HG03060 (cell line): ENCODE measurements around the gene GTF3C5.
"Not testable (repeated sequence)": the region's sequence is repeated elsewhere in the genome, so short reads cannot be mapped to it uniquely, and the experiment has no call there.

Source experiments
- ATAC-seq: cut with Tn5 transposase; IDR thresholded peaks from one replicate; pipeline ENCODE4 v1.9.1; 2021; ENCODE audit warnings: low read depth, moderate number of reproducible peaks; ENCODE audit not compliant: unreplicated experiment

GTF3C5 gene

DNA sequence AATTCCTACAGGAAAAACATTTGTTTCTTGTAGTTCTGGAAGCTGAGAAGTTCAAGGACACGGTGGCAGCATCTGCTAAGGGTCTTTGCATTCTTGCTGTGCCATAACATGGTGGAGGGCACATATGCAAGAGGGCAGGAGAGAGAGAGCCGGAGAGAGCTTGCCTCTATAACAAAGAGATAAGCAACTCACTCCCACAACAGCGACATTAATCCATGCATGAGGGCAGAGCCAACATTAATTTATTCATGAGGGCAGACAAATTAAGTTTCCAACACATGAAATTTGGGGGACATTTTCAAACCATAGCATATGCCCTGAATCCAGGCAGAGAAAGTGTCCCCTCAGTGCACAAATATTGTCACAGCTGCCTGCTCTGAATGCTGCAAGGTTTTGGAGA, 4.4 kb upstream of the GTF3C5 start:
- no peak for ATAC-seq

DNA sequence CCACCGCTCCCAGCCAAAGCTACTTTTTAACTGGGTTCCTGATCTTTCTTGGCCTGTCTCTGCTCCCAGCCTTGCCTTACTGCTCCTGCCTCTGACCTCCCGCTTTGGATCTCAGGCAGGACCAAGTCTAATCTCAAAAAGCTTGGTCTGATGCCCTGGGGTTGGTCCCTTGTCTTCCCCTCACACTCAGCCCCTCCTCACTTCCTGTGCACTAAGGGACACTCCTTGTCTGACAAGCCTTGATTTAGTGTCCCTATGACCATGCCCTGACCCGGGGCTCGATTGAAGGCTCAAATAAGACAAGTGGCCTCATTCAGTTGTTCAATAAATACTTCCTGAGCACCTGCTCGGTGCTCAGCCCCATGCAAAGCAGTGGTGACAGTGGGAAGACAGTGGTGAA, 3.7 kb upstream of the GTF3C5 start:
- ATAC-seq: no peak

DNA sequence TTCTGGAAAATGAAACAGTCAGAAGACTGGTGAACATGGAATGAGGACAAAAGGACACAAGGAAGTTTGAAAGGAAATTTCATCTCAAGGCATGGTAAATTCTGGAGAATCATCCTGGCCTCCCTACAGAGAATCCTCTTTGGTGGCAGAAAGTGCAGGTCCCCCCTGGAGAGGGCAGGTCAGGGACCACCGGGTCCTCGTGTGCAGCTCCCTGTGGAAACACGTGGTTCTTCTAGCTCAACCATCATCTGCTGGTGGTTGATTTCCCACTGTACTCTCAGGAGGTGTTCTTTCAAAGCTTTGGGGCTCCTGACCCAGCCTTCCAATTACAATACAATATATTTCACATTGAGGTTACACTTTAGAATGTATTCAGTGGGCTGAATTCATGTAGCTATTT, 2.6 kb upstream of the GTF3C5 start:
- ATAC-seq: no peak

DNA sequence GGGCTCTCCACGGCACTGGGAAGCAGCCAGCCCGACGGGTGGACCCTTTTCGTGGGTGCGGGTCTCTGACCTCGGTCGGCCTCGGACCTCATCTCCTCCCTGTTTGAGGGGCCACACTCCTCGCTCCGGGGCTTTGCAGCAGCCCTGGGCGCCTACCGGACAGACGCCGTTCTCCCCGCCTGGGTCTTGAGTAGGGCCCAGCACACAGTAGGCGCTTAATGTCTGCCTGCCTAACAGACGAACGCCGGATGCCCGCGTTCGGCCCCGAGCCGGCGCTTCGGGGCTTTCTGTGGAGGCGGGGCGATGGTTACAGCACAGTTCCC, 842 bp upstream of the GTF3C5 start:
- ATAC-seq: no peak

DNA sequence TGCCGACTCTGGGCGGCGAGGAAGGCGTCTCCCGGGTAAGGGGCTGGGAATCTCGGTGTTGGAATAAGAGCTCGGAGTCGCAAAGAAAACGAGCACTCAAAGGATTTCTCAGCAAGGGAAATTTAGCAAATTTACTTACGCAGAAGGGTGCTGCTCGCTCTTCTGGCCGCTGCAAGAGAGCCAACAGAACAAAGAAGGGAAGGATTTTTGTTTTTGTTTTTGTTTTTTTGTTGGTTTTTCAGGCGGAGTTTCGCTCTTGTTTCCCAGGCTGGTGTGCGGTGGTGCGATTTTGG, 279 bp downstream of the GTF3C5 start:
- no peak for ATAC-seq

DNA sequence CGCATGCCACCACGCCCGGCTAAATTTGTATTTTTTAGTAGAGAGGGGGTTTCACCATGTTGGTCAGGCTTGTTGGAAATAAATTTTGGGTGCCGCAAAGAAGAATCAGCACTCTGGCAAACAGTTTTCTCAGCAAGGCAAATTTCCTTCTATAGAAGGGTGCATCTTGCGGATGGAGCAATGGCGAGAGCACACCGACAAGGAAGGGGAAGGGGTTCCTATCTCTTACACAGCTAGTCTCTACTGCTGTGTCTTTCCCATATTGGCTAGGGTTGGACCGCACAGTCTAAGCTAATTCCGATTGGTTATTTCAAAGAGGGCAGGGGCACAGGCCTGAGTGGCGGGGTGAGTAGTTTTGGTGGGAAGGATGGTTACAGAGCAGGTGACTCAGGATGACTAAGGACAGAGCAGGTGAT, 707 bp downstream of the GTF3C5 start:
- no peak for ATAC-seq

DNA sequence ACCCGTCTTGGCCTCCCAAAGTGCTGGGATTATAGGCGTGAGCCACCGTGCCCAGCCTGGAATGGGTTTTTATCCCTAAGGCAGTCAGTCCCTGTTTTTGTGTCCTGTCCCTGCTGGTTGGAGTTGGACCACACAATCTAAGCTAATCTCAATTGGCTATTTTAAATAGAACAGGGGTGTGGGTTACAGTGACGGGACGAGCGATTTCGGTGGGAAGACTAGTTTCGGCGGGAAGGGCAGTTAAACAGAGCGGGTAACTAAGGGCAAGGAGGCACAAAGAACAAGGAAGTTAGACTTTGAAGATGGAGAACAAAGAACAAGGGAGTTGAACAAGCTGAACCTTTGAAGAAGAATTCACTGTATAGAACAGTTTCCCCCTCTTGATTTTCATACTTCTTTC, 1.4 kb downstream of the GTF3C5 start:
- ATAC-seq: no peak

DNA sequence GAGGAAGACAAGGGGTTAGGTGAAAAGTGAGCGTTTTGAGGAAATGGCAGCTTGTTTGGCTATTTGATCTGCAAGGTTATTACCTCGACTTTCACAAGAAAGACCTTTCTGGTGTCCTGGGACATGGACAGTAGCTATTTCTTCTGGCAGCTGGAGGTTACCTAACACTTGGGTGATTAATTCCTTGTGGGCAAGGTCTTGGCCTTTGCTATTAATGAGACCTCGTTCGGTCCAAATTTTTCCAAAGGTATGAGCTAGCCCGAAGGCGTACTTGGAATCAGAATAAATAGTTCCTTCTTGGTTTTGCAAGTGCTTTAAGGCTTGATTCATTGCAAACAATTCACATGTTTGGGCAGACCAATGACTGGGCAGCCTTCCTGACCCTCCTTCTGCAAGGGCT, 4.9 kb downstream of the GTF3C5 start:
- no peak for ATAC-seq

DNA sequence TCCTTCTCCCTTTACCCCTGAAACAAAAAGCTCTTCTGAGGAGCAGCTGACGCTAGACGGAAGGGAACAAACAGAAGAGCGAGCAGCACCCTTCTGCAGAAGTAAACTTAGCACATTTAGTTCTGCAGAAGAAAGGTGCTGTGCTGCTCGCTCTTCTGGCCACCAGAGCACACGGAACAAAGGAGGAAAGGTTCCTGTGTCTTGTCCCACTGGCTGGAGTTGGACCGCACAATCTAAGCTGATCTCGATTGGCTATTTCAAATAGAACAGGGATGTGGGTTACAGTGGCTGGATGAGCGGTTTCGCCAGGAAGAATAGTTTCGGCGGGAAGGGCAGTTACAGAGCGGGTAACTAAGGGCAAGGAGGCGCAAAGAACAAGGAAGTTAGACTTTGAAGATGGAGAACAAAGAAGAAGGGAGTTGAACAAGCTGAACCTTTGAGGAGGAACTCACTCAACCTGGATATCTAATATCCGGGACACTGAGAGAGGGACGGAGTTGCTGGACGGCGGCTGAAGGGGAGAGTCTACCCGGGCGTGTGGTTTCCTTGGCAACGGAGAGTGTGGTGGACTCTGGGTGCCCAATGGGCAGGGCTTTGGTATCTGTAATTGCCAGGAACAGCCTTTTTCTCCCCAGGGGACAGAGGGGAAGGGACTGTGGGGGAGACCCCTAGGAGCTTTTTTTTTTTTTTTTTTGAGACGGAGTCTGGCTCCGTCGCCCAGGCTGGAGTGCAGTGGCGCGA, 7.1 kb downstream of the GTF3C5 start:
- no peak for ATAC-seq

DNA sequence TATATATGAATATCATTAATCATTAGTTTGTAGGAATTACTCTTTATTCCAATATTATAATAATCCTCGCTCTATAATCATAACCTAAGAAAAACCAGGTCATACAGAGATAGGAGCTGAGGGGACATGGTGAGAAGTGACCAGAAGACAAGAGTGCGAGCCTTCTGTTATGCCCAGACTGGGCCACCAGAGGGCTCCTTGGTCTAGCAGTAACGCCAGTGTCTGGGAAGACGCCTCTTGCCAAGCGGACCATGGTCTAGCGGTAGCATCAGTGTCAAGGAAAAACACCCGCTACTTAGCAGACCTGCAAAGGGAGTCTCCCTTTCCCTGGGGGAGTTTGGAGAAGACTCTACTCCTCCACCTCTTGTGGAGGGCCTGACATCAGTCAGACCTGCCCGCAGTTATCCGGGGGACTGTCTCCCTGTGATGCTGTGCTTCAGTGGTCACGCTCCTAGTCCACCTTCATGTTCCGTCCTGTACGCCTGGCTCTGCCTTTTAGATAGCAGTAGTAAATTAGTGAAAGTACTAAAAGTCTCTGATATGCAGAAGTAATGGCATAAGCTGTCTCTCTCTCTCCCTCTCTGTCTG, 10.2 kb downstream of the GTF3C5 start:
- ATAC-seq: not testable (repeated sequence)

DNA sequence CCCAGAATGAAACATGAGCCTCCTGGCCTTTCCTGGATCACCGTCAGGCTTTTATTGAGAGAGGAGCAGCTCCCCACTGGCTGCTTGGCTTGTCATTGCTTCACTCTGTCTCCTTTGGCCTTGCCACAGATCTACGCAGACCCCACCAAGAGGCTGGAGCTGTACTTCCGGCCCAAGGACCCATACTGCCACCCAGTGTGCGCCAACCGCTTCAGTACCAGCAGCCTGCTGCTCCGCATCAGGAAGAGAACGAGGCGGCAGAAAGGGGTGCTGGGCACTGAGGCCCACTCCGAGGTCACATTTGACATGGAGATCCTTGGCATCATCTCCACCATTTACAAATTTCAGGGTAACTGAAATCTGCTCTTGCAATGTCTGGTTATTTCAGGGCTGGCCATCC, 11.2 kb downstream of the GTF3C5 start:
- ATAC-seq: no peak

DNA sequence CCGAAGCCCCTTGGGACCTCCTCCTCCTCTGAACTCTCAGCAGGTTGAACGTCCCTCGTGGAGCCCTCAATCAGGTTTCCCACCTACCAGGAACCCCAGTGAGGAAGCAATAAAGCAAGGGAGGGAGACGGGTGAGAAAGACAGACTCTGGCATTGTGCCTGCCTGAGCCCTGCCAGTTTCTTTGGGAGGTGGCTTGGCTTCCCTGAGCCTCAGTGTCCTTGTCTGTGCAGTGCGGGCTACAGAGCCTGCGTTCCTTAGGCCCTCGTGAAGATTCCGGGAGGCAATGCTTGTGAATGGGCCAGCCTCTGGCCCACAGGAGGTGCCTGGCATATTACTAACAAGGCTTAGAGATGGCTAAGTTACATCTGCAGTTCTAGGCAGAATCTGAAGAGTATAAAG, 11.9 kb downstream of the GTF3C5 start:
- no peak for ATAC-seq

DNA sequence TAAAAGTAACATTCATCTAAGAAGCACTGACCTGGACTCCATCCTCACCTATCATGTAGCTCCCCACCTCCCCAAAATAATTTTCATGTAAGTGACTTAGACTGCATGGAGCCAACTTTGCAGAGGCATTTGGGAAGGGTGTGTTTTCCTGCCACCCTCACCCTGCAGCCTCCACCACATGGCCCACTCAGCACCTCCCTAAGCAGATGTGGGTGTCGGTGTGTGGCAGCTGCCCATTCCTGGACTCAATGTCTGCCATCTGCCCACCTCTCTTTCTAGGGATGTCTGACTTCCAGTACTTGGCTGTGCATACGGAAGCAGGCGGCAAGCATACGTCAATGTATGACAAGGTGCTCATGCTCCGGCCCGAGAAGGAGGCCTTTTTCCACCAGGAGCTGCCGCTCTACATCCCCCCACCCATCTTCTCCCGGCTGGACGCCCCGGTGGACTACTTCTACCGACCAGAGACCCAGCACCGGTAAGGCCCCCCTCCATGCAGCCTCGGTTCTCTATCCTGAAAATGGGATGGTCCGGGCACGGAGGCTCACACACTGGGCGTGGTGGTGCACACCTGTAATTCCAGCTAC, 12.7 kb downstream of the GTF3C5 start:
- ATAC-seq: no peak

DNA sequence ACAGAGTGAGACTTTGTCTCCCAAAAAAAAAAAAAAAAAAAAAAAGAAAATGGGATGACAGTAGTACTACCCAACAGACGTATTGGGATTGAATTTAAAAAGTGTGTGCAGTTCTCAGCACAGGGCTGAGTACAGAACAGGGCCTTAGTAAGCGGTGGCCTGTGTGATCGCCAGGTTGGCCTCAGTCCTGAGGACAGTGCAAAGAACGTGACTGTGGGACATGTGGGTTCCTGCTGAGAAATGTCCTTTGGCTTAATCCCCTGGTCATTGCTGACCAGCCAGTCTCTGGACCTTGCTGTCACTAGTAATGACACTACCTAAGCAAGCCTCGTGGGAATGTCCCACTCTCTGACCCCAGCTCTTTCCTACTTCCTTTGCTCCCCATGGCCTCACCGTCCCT, 13.3 kb downstream of the GTF3C5 start:
- no peak for ATAC-seq

DNA sequence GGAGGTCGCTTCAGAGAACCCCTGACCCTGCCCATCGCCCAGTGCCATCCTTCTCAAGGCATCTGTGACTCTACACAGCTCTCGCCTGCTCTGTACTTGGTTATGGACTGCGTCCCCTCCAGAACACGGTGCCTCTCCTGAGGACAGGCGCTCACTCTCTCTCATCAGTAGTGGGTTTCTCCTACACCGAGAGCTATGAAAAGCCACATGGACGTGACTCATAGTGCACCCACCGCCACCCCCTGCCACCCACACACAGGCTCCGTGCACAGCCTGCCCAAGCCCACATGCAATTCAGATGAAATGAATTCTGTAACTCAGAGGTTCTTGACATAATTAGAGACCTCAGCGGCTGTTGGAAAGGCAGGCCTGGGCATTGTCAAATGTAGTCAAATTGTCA, 13.9 kb downstream of the GTF3C5 start:
- no peak for ATAC-seq

DNA sequence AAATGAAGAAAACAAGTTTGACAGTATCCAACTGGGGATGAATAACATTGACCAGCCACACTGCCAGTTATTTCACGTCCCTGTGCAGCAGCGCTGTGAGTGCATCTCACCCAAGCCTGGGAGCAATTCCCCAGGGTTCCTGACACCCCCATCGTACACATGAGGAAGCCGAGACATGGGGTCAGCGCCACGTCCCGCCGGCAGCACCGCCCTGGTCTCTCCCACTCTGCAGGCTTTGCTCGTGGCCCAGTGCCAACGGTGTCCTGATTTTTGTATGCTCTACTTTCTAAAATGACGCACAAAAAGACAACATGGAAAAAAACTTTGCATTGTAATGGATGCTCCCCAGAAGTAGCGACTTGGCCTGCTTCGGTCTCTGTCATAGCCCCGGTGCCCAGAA, 14.3 kb downstream of the GTF3C5 start:
- ATAC-seq: no peak

DNA sequence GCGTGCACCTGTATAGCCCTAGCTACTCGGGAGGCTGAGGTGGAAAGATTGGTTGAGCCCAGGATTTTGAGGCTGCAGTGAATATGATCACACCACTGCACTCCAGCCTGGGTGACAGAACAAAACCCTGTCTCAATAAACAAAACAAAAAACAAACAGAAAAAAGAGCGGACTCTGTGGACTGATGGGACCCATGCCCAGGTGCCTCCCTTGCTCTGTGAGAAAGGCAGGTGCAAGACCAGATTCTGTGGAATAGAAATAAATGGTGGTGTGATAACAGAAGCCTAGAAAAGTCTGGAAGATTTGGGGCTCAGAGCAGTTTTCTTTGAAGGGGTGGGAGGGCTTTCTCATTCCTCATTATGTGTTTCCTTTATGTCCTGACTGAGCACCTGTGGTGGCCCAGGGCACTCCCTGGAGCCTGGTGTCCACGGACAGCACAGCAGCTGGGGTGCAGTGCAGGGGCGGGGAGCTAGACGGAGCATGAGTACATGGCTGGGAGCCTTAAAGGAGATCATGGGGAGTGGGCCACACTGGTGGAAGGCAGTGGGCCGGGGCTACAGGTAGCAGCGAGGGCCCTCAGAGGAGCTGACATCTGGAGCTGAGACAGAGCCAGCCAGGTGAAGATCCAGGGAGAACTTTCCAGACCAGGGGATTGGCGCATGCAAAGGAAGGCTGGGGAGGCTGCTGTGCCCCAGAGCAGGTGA, 15.6 kb downstream of the GTF3C5 start:
- no peak for ATAC-seq

DNA sequence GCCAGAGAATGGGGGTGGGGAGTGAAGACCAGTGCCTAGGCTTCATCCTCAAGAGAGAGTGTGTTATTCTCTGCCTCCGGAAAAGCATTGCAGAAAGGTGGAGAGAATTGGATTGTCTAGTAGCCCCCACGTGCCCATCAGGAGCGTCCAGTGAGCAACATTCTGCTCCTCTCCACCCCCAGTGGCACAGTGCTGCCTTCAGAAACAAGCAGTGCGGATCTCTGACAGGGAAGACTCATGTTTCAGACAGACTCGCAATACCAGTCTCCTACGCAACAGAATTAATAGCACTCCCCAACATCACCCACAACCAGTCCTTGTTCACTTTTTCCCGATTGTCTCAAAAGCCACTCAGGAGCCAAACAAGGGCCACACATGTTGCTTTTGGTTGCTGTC, 16.1 kb downstream of the GTF3C5 start:
- no peak for ATAC-seq

DNA sequence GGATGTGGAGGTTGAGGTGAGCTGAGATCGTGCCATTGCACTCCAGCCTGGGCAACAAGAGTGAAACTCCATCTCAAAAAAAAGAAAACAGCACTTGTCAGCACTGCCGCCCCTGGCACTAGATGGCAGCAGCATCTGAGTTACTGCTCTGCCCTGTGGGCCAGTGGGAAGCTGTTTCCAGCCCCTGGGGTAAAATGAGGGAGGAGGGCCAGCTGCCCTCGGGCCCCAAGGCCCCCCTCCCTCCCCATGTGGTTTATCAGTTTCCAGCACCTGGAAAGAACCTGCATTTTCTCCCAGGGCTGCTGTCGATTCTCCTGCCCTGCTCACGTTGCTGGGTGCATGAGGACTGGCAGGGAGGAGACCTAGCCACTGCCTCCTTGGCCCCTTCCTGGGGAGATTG, 17.8 kb downstream of the GTF3C5 start:
- no peak for ATAC-seq

DNA sequence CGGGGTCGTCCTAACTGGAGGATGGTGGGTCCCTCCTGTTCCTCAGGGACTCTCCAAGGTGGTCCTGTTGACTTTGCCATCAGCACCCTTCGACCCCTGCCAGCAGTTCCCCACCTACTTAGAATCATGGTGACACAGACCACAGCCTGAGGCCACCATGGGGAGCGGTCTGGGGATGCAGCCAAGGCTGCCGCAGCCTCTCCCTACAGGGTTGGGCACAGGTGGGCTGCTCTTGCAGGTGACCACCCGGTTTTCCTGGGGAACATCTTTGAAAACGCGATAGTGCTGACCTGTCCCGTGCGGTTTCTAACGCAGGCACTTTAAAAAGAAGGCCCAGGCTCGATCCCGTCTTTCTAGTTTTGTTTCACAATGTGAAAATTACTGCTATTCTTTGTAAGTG, 18.2 kb downstream of the GTF3C5 start:
- no peak for ATAC-seq

DNA sequence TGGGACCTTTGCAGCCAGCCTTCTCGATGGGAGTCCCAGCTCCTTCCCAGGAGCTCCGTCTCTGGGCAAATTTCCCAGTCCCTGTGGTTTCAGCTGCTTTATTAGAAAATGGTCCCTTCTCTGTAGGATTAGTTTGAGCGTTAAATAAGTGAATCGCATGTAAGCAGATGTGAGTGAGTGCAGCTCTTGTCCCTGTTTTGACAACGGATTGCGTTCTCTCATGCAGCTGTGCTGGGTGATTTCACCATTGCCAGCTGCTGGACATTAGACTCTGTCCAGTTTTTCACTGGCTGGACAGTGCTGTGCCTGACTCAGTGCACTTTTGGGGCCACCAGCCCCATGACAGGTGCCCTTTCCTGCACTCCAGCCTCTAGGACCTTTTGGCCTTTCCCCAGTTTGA, 19.3 kb downstream of the GTF3C5 start:
- no peak for ATAC-seq

DNA sequence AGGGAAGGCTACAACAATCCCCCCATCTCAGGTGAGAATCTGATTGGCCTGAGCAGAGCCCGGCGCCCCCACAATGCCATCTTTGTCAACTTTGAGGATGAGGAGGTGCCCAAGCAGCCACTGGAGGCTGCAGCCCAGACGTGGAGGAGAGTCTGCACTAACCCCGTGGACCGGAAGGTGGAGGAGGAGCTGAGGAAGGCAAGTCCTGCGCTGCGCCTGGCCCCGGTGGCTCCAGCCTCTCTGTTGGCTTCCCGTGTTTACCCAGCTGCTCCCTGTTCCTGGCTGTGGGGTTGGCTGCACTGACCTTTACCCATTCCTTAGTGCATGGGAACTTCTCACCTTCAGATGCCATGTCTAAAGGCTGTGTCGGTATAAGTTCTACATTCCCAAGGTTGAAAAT, 20.0 kb downstream of the GTF3C5 start:
- ATAC-seq: no peak
